ENCODE data around the gene ZC3H4.
"Not testable (repeated sequence)": the region's sequence is repeated elsewhere in the genome, so short reads cannot be mapped to it uniquely, and the experiment has no call there.

The ZC3H4 gene

GRCh38 chr19:47107202-47107952, 6.2 kb downstream of the ZC3H4 start:
- peak in 1 of 2 experiments; percentile 40 for DNase-seq

DNA sequence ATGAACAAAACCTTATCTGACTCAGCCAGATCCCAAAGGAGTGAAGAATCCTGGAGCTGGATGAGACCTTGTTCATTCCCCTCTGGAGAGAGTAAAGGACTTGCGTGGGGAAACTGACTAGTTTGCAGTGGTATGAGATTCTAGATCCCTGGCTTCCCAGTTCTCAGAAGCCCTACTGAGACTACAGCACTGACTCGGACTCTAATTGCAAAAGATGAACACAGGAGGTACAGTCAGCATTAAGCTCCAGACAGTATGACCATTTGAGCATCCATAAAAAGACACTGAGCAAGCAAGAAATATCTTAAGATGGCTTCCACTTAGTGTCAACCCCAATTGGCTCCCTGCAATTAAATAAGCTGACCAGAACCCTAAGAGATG, 6.8 kb downstream of the ZC3H4 start:
- DNase-seq: no peak

DNA sequence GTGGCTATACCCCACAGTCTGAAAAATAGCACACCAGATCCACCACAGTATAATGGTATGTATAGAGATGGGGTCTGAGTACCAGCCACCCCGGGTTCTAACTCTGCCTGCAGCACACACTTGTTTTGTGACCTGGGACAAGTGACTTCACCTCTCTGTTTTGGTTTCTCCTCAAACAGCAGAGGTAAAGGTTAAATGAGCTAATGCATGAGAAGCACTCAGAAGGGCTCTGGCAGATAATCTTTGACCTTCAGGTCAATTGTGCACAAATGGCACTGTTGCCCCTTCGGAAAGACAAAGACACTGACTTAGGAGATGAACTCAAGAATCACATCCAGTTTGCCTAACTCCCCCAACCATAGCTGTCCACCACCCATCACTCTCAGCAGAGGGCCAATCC, 7.7 kb downstream of the ZC3H4 start:
- no peak for DNase-seq

GRCh38 chr19:47104680-47105079, 8.9 kb downstream of the ZC3H4 start:
- DNase-seq: no peak

DNA sequence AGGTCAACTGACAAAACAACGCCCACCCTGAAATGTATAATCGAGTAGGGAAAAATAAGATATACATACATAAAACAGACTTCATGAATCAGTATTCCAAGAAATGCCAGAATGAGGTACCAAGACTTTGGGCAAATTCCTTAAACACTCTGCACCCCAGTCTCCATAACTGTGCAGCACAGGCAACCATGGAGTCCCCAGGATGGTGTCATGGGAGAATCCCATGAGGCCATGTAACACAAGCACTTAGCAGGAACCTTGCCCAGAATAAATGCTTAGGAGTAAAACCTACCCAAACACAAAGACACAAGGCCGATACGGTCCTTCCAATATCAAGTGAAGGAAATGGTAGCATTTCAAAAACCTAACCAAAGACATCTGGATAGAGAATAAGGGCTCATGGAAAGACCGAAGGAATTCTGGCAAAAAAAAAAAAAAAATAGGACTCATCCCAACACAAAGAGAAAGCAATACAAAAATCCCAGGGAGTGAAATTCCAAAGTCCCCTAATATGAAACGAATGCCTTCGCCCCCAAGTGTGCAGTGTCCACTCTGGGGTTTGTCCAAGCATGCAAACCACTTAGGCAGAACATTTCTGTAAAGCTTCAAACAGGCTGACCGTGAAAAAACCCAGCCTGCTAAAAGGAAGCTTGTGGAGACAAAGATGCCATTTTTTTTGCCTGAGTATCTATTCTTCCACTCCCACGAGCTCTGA, 11.1 kb downstream of the ZC3H4 start:
- no peak for DNase-seq

DNA sequence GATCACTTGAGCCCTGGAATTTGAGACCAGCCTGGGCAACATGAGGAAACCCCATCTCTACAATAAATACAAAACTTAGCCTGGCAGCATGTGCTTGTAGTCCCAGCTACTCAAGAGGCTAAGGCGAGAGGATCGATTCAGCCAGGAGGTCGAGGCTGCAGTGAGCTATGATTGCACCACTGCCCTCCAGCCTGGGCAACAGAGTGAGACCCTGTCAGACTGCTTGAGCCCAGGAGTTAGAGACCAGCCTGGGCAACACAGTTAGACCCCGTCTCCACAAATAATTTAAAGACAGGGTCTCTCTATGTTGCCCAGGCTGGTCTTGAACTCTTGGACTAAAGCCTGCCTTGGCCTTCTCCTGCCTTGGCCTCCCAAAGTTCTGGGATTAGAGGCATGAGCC, 12.5 kb downstream of the ZC3H4 start:
- not testable (repeated sequence) for DNase-seq

- peak in 1 of 2 experiments; percentile 8 for DNase-seq
Measured at GRCh38 chr19:47100290-47100689, 13.3 kb downstream of the ZC3H4 start.

GRCh38 chr19:47099576-47100050, 14.0 kb downstream of the ZC3H4 start:
- no peak for DNase-seq

- no peak for DNase-seq
Measured at GRCh38 chr19:47098608-47099007, 15.0 kb downstream of the ZC3H4 start.

DNA sequence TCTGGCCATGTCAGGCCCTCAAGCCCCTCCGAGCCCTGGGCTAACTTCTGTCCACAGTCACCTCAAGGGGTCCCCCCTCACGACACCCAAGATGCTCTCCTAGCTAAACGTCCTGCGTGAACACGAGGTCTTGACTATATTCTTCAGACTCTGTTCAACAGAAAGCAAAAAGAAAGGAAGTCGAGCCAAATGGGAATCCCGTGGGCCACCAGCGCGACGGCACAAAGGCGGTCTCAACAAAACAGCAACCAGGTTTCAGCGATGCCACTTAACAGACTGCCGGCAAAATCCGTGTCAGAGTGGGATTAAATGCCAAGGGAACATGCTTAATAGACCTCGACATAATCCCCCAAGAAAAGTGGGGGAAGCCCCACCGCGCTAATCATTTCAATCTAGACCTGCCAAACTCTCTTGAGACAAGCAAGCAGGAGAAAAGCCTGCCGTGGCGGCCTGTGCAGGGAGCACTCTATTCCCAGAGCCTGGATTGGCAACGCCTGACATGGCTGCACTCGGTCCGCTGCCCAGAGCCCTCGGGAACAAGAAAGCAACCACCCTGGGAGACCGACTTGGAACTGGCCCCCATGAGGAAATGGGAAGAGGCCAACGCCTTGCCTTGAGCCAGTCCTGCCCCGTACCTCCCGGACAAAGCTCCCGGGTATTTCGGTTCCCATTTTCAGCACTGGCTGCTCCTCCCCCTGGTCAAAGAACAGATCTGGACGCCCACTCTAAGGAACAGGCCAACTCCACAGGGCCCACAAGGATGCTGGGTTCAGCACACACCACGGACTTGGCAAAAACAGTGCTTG, 16.0 kb downstream of the ZC3H4 start:
- DNase-seq: no peak

- DNase-seq: no peak
Measured at GRCh38 chr19:47096721-47097120, 16.9 kb downstream of the ZC3H4 start.

DNA sequence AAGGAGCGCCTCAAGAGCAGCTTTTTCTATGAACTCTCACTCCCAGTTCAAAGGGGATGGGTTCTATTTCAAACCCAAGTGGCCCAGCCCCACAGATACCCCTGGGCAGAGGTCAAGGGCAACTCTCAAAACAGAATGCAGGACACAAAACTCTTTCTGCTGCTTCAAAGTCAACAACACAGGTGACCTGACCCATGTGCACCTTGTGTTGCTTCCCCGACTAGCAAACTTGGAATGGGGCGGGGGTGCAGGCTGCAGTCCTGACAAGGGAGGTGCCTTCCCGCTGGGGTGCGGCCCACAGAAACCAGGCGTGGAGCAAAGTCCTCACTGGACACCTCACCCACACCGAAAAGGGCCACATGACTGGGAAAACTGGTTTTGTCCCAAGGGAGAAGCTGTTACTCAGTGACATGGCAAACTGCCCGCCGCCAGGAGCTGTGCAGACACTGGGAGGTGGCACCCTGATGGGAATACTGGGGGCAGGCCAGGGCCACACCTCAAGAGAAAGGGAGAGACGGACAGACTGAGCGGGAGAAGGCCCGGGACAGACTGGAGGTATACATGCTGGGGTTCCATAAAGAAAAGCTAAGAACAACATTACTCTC, 17.4 kb downstream of the ZC3H4 start:
- DNase-seq: no peak

GRCh38 chr19:47095476-47096099, 18.0 kb downstream of the ZC3H4 start:
- no peak for DNase-seq

DNA sequence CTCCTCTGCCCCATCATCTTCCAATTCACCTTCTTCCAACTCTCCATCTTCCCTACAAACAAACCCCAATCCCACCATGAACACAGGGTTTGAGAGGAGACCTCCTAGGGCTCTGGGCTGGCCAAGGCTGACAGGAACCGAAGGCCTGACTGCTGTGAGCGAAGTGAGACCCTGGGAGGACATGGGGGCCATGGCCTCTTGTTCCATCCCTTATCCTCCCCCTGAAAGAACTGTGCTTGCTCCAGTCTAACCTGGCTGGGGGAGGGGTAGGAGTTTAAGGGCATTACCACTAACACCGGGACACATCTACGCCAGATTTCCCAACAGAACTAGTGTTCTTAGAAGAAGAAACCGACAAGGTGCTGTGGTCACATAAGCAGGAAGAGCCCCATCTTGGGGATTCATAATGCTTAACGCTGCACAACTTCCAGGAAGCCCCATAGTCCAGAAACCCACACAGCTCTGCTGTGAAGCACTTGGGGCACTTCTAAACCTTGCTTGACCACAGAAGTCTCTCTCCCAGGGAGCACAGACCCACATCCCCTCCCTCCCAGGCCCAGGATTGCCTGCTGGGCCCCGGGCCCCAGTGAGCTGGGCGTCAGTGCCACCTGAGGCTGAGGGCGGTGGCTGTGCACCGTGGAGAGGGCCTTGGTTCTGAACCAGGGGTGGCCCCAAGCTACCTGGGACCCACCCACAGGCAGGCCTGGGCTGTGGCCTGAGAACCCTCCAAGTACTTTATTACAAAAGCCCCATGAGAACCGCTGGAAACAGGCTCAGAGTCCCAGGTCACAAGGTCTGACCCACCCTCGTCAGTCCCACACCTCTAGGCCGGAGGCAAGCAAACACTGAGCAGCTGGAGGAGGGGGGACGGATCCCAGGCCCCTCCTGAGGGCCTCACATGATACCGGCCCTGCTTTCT, 18.8 kb downstream of the ZC3H4 start:
- DNase-seq: no peak

DNA sequence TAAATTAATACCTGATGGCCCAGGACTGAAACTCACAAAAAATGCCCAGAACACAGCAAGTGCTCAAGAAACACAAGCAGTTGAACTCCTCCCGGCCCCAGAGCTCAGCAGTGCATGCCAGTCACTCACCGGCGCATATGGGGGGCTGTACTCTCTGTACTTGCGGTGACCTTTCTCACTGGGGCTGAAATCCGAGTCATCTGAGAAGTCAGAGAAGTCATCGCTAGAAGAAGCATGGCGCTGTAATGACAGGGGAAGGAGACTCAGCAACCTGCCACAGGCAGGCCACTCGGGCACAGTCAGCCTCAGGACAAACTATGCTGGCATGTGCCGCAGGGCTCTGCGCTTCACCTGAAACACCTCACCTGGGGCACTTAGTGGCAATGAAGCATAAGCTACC, 19.7 kb downstream of the ZC3H4 start:
- DNase-seq: no peak

GRCh38 chr19:47093254-47093653, 20.3 kb downstream of the ZC3H4 start:
- DNase-seq: no peak

GRCh38 chr19:47089767-47090350, 23.7 kb downstream of the ZC3H4 start:
- no peak for DNase-seq

GRCh38 chr19:47086280-47086679, 27.3 kb downstream of the ZC3H4 start:
- no peak for DNase-seq

GRCh38 chr19:47084879-47085439, 28.6 kb downstream of the ZC3H4 start:
- DNase-seq: no peak

- DNase-seq: no peak
Measured at GRCh38 chr19:47082493-47082892, 31.1 kb downstream of the ZC3H4 start.

DNA sequence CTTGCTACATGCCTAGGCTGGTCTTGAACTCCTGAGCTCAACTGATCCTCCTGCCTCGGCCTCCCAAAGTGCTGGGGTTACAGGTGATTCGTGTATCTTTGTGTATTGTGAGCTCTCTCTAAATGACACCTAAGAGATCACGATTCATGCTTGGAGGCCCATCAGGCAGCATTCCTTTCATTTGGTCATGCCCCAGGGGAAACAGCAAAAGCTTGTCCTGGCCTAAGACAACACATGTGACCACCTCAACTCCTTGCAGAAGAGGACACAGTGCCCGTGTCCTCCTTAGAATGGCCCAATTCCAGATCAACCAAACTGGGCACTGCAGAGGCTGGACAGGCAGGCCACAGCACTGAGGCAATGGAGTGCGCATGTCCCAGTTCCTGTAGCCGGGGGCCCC, 32.5 kb downstream of the ZC3H4 start:
- DNase-seq: no peak
